ENCODE results near the gene HJURP.

HJURP gene

GRCh38 chr2:233845301-233846060 lies 8.9 kb downstream of the HJURP start:
- ATAC-seq: no peak
- TF ChIP-seq ZNF565 (CRISPR knock-in tag; conservative IDR thresholded peaks at IDR 0.05; ENCODE audit: low read depth): no peak
- no peak for TF ChIP-seq CREB5 (CRISPR knock-in tag; IDR thresholded peaks at IDR 0.05; ENCODE audit: low read depth)
- no peak for TF ChIP-seq GLIS3 (CRISPR knock-in tag; IDR thresholded peaks at IDR 0.05)
- TF ChIP-seq CSDC2 (CRISPR knock-in tag; IDR thresholded peaks at IDR 0.05): no peak
- no peak for TF ChIP-seq ZFP30 (CRISPR knock-in tag; IDR thresholded peaks at IDR 0.05)
- no peak for TF ChIP-seq ISL1 (CRISPR knock-in tag; IDR thresholded peaks at IDR 0.05)
- no peak for TF ChIP-seq BACH2 (CRISPR knock-in tag; IDR thresholded peaks at IDR 0.05; ENCODE audit: borderline replicate concordance)
- TF ChIP-seq ESRRG (CRISPR knock-in tag; IDR thresholded peaks at IDR 0.05): no peak
- TF ChIP-seq ARNTL (CRISPR knock-in tag; IDR thresholded peaks at IDR 0.05; ENCODE audit: borderline replicate concordance, low read depth): no peak
- no peak for TF ChIP-seq SNAI2 (CRISPR knock-in tag; IDR thresholded peaks at IDR 0.05)
- no peak for TF ChIP-seq TSHZ2 (CRISPR knock-in tag; IDR thresholded peaks at IDR 0.05)
- no peak for TF ChIP-seq ZNF70 (CRISPR knock-in tag; IDR thresholded peaks at IDR 0.05)

- ATAC-seq: no peak
- TF ChIP-seq TCF4 (CRISPR knock-in tag; IDR thresholded peaks at IDR 0.05; ENCODE audit: borderline replicate concordance): no peak
Measured at GRCh38 chr2:233844836-233845235, 9.5 kb downstream of the HJURP start.

GRCh38 chr2:233844064-233844807 lies 10.1 kb downstream of the HJURP start:
- TF ChIP-seq TCF4 (CRISPR knock-in tag; IDR thresholded peaks at IDR 0.05; ENCODE audit: borderline replicate concordance): no peak
- no peak for TF ChIP-seq ZNF8 (CRISPR knock-in tag; IDR thresholded peaks at IDR 0.05)
- TF ChIP-seq ZFP3 (CRISPR knock-in tag; IDR thresholded peaks at IDR 0.05): no peak
- TF ChIP-seq OSR1 (CRISPR knock-in tag; IDR thresholded peaks at IDR 0.05): no peak
- no peak for TF ChIP-seq BACH2 (CRISPR knock-in tag; IDR thresholded peaks at IDR 0.05; ENCODE audit: borderline replicate concordance)
- no peak for TF ChIP-seq ZNF565 (CRISPR knock-in tag; conservative IDR thresholded peaks at IDR 0.05; ENCODE audit: low read depth)

GRCh38 chr2:233841183-233841582 lies 13.2 kb downstream of the HJURP start:
- no peak for ATAC-seq
- no peak for TF ChIP-seq ISL1 (CRISPR knock-in tag; IDR thresholded peaks at IDR 0.05)
- no peak for TF ChIP-seq RARB (CRISPR knock-in tag; IDR thresholded peaks at IDR 0.05)
- no peak for TF ChIP-seq PATZ1 (CRISPR knock-in tag; IDR thresholded peaks at IDR 0.05; ENCODE audit: borderline replicate concordance)
- TF ChIP-seq ZC3H10 (CRISPR knock-in tag; IDR thresholded peaks at IDR 0.05): no peak
- TF ChIP-seq BACH2 (CRISPR knock-in tag; IDR thresholded peaks at IDR 0.05; ENCODE audit: borderline replicate concordance): no peak
- no peak for TF ChIP-seq GLIS3 (CRISPR knock-in tag; IDR thresholded peaks at IDR 0.05)
- no peak for TF ChIP-seq ZFP3 (CRISPR knock-in tag; IDR thresholded peaks at IDR 0.05)
- no peak for TF ChIP-seq ZFP30 (CRISPR knock-in tag; IDR thresholded peaks at IDR 0.05)
- TF ChIP-seq CSRNP3 (CRISPR knock-in tag; IDR thresholded peaks at IDR 0.05): no peak
- TF ChIP-seq ESRRG (CRISPR knock-in tag; IDR thresholded peaks at IDR 0.05): no peak
- no peak for TF ChIP-seq PPARA (CRISPR knock-in tag; IDR thresholded peaks at IDR 0.05; ENCODE audit: borderline replicate concordance)
- no peak for TF ChIP-seq SNAI2 (CRISPR knock-in tag; IDR thresholded peaks at IDR 0.05)
- TF ChIP-seq POU6F1 (CRISPR knock-in tag; IDR thresholded peaks at IDR 0.05; ENCODE audit: borderline replicate concordance, low read depth): no peak
- no peak for TF ChIP-seq TSHZ2 (CRISPR knock-in tag; IDR thresholded peaks at IDR 0.05)
- no peak for TF ChIP-seq TCF4 (CRISPR knock-in tag; IDR thresholded peaks at IDR 0.05; ENCODE audit: borderline replicate concordance)
- no peak for TF ChIP-seq CSDC2 (CRISPR knock-in tag; IDR thresholded peaks at IDR 0.05)
- no peak for TF ChIP-seq ZNF565 (CRISPR knock-in tag; conservative IDR thresholded peaks at IDR 0.05; ENCODE audit: low read depth)

More at GRCh38 chr2:233844064-233844807, 10.1 kb downstream of the HJURP start:
- no peak for ATAC-seq

All from SK-N-SH treated with all-trans-retinoic acid at 6 μM for 48 hours (cell line).